OCI-LY1 (cell line): ENCODE measurements around the gene TNIP2.

Source experiments
- CTCF ChIP-seq: fragments of 200-600 bp; sonication (generic), shearing (Covaris generic); IDR thresholded peaks from 2 replicates; pipeline ENCODE4 v1.5.1; 2017; ENCODE audit warnings: mild to moderate bottlenecking, antibody characterized with exemption, low read length, moderate library complexity, mixed read lengths
- EZH2 ChIP-seq: fragments of 200-600 bp; sonication (generic), shearing (Covaris generic); IDR thresholded peaks from 2 replicates; pipeline ENCODE4 v1.8.0; 2017; ENCODE audit warnings: borderline replicate concordance, mixed run types, mild to moderate bottlenecking, antibody characterized with exemption, low read length, moderate library complexity, mixed read lengths

- TF ChIP-seq CTCF, result no peak
- TF ChIP-seq EZH2, result no peak
Observed at GRCh38 chr4:2702770-2703169, 53.4 kb downstream of the TNIP2 start.
